ENCODE measurements around the gene GSTM2. TPM values are rescaled to one million over a fixed set of nuclear protein-coding genes. Genes with fewer than 3 reads are reported as not detected.

Gene GSTM2
- total and polyA plus RNA-seq, 4 donors, result 7.1 to 15.1 (median 7.9) TPM

DNA sequence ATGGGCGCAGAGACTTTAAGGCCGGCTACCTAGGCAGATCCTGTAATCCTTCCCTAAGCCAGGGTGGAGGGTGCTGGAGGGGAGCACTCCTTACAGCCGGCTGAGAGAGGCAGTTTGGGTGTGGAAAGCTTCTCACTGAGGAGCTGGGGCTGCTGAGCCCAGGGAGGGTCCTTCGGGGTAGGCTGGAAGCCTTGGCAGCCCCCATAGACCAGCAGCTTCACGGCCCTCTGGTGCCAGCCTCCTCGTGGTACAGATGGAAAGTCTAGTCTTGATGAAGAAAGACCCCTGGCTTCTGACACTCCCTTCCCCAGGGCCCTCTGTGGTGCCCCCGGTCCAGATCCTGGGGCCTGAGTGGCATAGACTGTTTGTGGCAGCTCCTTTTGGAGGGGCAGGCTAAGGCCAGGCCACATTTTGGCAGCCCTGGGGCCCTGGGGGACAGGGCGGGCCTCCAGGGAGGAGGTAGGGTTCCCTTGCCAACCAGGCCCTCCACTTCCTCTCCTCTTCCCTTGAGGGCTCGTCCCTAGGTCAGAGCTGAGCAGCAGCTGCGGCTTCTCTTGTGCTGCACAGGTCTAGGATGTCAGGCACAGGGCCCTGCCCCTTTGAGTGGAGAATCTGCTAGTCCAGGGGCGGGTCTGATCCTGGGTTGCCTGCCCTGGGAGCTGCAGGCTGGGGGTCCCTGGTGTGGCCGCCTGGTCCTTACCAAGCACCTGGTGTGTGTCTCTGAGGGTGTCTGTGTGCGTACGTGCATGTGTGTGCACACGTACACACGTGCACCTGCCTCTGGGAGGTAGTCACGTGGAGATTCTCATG lies 43.5 kb upstream of the GSTM2 start:
- WGBS, result 83% methylated on average over 17 of the region's 17 CpGs
- DNase-seq (ENCODE audit: low spot score), result no peak
- Histone ChIP-seq H3K27me3 (ENCODE audit: control insufficient read depth in 4 of 4, insufficient read depth in 4 of 4, low read length in 3 of 4) (no peaks in the 10 kb centered on the region), H3K9me3 (ENCODE audit: control insufficient read depth in 4 of 4, low read length in 3 of 4) (no peaks in the 10 kb centered on the region), H3K27ac (ENCODE audit: low read depth in 1 of 2, low read length in 2 of 2) (no peak overlapping the region), H3K9ac (ENCODE audit: low read depth in 1 of 2, low read length in 2 of 2) (no peak overlapping the region), H3K4me3 (ENCODE audit: low read depth in 1 of 3, low read length in 3 of 3) (no peak overlapping the region), H3K4me1 (ENCODE audit: control insufficient read depth in 4 of 4, insufficient read depth in 4 of 4, low read length in 3 of 4) (peaks cover 5 to 39% (median 28%) of the 10 kb centered on the region in 4 donors), H3K36me3 (ENCODE audit: control insufficient read depth in 4 of 4, insufficient read depth in 3 of 4, low read depth in 1 of 4, low read length in 3 of 4) (peaks cover 9 to 37% (median 19%) of the 10 kb centered on the region in 4 donors)
- no peak for TF ChIP-seq NR2F2 (IDR thresholded peaks at IDR 0.05)
- TF ChIP-seq FOXA1 (IDR thresholded peaks at IDR 0.05), result no peak
- TF ChIP-seq FOXA2 (IDR thresholded peaks at IDR 0.05), result no peak

GRCh38 chr1:109625176-109625575 lies 42.7 kb upstream of the GSTM2 start:
- peaks cover 5 to 36% (median 27%) of the 10 kb centered on the region in 4 donors for H3K4me1 ChIP-seq (ENCODE audit: control insufficient read depth in 4 of 4, insufficient read depth in 4 of 4, low read length in 3 of 4)
- H3K9ac ChIP-seq (ENCODE audit: low read depth in 1 of 2, low read length in 2 of 2), result no peak overlapping the region
- DNase-seq (ENCODE audit: low spot score), result no peak
- no peak for TF ChIP-seq CTCF (IDR thresholded peaks at IDR 0.05; ENCODE audit: low read depth, low read length, missing input control)
- TF ChIP-seq HNF4G (IDR thresholded peaks at IDR 0.05), result no peak
- TF ChIP-seq YY1 (IDR thresholded peaks at IDR 0.05), result no peak
- TF ChIP-seq JUND (IDR thresholded peaks at IDR 0.05), result no peak
- no peak for TF ChIP-seq RXRA (IDR thresholded peaks at IDR 0.05)
- TF ChIP-seq NR2F2 (IDR thresholded peaks at IDR 0.05), result no peak
- no peak for TF ChIP-seq ZBTB33 (IDR thresholded peaks at IDR 0.05)
- no peak for TF ChIP-seq FOXA2 (IDR thresholded peaks at IDR 0.05)
- TF ChIP-seq HNF4A (conservative IDR thresholded peaks at IDR 0.05), result no peak
- TF ChIP-seq GABPA (IDR thresholded peaks at IDR 0.05 in 1 of 2, conservative IDR thresholded peaks at IDR 0.05 in 1 of 2), result no peak
- no peak for TF ChIP-seq FOXA1 (IDR thresholded peaks at IDR 0.05)
- no peak for TF ChIP-seq EGR1 (IDR thresholded peaks at IDR 0.05; ENCODE audit: low read depth in 2 of 2)
- no peak for TF ChIP-seq REST (IDR thresholded peaks at IDR 0.05)
- TF ChIP-seq SP1 (IDR thresholded peaks at IDR 0.05), result no peak
- TF ChIP-seq ATF3 (IDR thresholded peaks at IDR 0.05), result no peak
- no peak for TF ChIP-seq RAD21 (IDR thresholded peaks at IDR 0.05)
- no peaks in the 10 kb centered on the region for H3K9me3 ChIP-seq (ENCODE audit: control insufficient read depth in 4 of 4, low read length in 3 of 4)
- H3K4me3 ChIP-seq (ENCODE audit: low read depth in 1 of 3, low read length in 3 of 3), result no peak overlapping the region
- H3K36me3 ChIP-seq (ENCODE audit: control insufficient read depth in 4 of 4, insufficient read depth in 3 of 4, low read depth in 1 of 4, low read length in 3 of 4), result peaks cover 9 to 44% (median 21%) of the 10 kb centered on the region in 4 donors
- H3K27ac ChIP-seq (ENCODE audit: low read depth in 1 of 2, low read length in 2 of 2), result no peak overlapping the region
- 91% methylated on average over 16 of the region's 16 CpGs for WGBS
- H3K27me3 ChIP-seq (ENCODE audit: control insufficient read depth in 4 of 4, insufficient read depth in 4 of 4, low read length in 3 of 4), result no peaks in the 10 kb centered on the region

Data from liver (tissue), 9 donors.